HepG2 (cell line): ENCODE data around the gene SLC2A4. TPM values are rescaled to one million over a fixed set of nuclear protein-coding genes. Genes with fewer than 3 reads are reported as not detected.

ENCODE experiments used
- ATAC-seq: fragments of 200-7000 bp; cut with Tn5 transposase; 3 replicates; pipeline ENCODE4 v1.9.1; 2020; ENCODE audit warnings: mild to moderate bottlenecking, moderate library complexity
- BruUV-seq: library from RNA; stranded (reverse); fragments of 400-500 nt; replicated peaks from 2 replicates; lab custom pipeline; 2021; lab: Mats Ljungman, UMichigan
- CTCF ChIA-PET: fragments of 300-600 bp; formaldehyde crosslinking; extraction: SDS; loops from one replicate; lab custom pipeline; 2021; ENCODE audit warnings: low total read pairs, inconsistent platforms, low intra/inter-chr PET ratio; lab: Yijun Ruan, JAX
- POLR2A ChIA-PET: fragments of 350-600 bp; sonication (Branson Sonifier 250); formaldehyde crosslinking; loops from one replicate; lab custom pipeline; 2020; ENCODE audit warnings: antibody characterized with exemption, inconsistent platforms; lab: Yijun Ruan, JAX
- DNase-seq: peaks from one replicate; pipeline ENCODE4 v3.0.0-alpha.2; 2015; ENCODE audit warnings: low spot score
- FAIRE-seq: peaks from 3 replicates; lab custom pipeline; 2011; peaks lifted over from hg19 to GRCh38; lab: Jason Lieb, UNC
- H2AFZ ChIP-seq: one replicate; pipeline ENCODE4 v1.6.1; 2011; ENCODE audit warnings: low read length, inconsistent platforms
- H3K27ac ChIP-seq: fragments of 300-600 bp; 3 replicates; pipeline ENCODE4 v1.8.0; 2011; ENCODE audit warnings: mixed run types, mild to moderate bottlenecking, mixed read lengths, low read length, inconsistent platforms; ENCODE audit not compliant: insufficient read depth; ENCODE audit errors: extremely low read length
- H3K27me3 ChIP-seq, 2 experiments: fragments of 200-600 bp in 1 of 2; 2 replicates in 1 of 2; 3 replicates in 1 of 2; pipeline versions ENCODE4 v1.6.0 to v1.8.0; 2011; ENCODE audit warnings: low read length in 2 of 2, mild to moderate bottlenecking in 2 of 2, moderate library complexity in 2 of 2, inconsistent platforms in 1 of 2; ENCODE audit not compliant: insufficient read depth in 2 of 2, control insufficient read depth in 1 of 2
- H3K36me3 ChIP-seq, 2 experiments: fragments of 200-600 bp in 1 of 2; replicated peaks in 1 of 2; 2 replicates in 1 of 2; 3 replicates in 1 of 2; pipeline versions ENCODE4 v1.5.1 to v1.8.0; 2011; ENCODE audit warnings: low read length in 2 of 2, inconsistent platforms in 1 of 2; ENCODE audit not compliant: insufficient read depth in 2 of 2, control insufficient read depth in 1 of 2
- H3K4me1 ChIP-seq: 2 replicates; pipeline ENCODE4 v1.5.1; 2012; ENCODE audit warnings: low read length, inconsistent platforms; ENCODE audit not compliant: insufficient read depth
- H3K4me2 ChIP-seq: 2 replicates; pipeline ENCODE4 v1.6.0; 2011; ENCODE audit warnings: low read depth, low read length, inconsistent platforms
- H3K4me3 ChIP-seq, 3 experiments: fragments of 200-600 bp in 1 of 3; sonication (generic), shearing (Covaris generic) in 1 of 3; replicated peaks in 1 of 3; 2 replicates each; pipeline ENCODE4 v1.5.1; 2011 to 2016; ENCODE audit warnings: low read length in 3 of 3, inconsistent platforms in 2 of 3, low read depth in 2 of 3, mild to moderate bottlenecking in 2 of 3, control low read depth in 1 of 3, mixed read lengths in 1 of 3; ENCODE audit not compliant: insufficient read depth in 1 of 3
- H3K79me2 ChIP-seq: one replicate; pipeline ENCODE4 v1.6.1; 2011; ENCODE audit warnings: low read length, inconsistent platforms; ENCODE audit not compliant: insufficient read depth
- H3K9ac ChIP-seq: 2 replicates; pipeline ENCODE4 v1.6.0; 2011; ENCODE audit warnings: mild to moderate bottlenecking, low read depth, low read length, inconsistent platforms; ENCODE audit not compliant: insufficient read depth
- H3K9me3 ChIP-seq: 2 replicates; pipeline ENCODE4 v1.5.1; 2012; ENCODE audit warnings: mild to moderate bottlenecking, low read length
- H4K20me1 ChIP-seq: 2 replicates; pipeline ENCODE4 v1.6.0; 2011; ENCODE audit warnings: inconsistent platforms, mild to moderate bottlenecking, low read length, moderate library complexity; ENCODE audit not compliant: insufficient read depth
- CEBPB ChIP-seq: IDR thresholded peaks from 2 replicates; pipeline ENCODE4 v1.6.1; 2011; ENCODE audit warnings: low read depth, low read length, improper control_type of control experiment, borderline replicate concordance
- CEBPG ChIP-seq: IDR thresholded peaks from 2 replicates; pipeline ENCODE4 v1.6.1; 2016
- FOXA1 ChIP-seq, 2 experiments: fragments of 450-650 bp in 1 of 2; sonication (generic) in 1 of 2; formaldehyde crosslinking in 1 of 2; IDR thresholded peaks; 2 replicates each; pipeline versions ENCODE4 v1.4.0 to v1.6.1; 2016 to 2020; ENCODE audit warnings: missing genetic modification reagents in 1 of 2
- FOXA3 ChIP-seq: IDR thresholded peaks from 2 replicates; pipeline ENCODE4 v1.6.1; 2016; ENCODE audit warnings: missing genetic modification reagents, missing compliant biosample characterization
- GFI1 ChIP-seq: sonication (generic); formaldehyde crosslinking; IDR thresholded peaks from 2 replicates; pipeline ENCODE4 v1.5.0; 2020; ENCODE audit warnings: missing genetic modification reagents, mild to moderate bottlenecking, borderline replicate concordance
- KDM5B ChIP-seq: sonication (generic); formaldehyde crosslinking; IDR thresholded peaks from 2 replicates; pipeline ENCODE4 v1.4.0; 2020; ENCODE audit warnings: missing genetic modification reagents, mild to moderate bottlenecking, borderline replicate concordance
- RBAK ChIP-seq: sonication (generic); formaldehyde crosslinking; IDR thresholded peaks from 2 replicates; pipeline ENCODE4 v1.5.1; 2020; ENCODE audit warnings: mild to moderate bottlenecking, missing genetic modification reagents
- SRF ChIP-seq: IDR thresholded peaks from 2 replicates; pipeline ENCODE4 v1.6.1; 2011; ENCODE audit warnings: mild to moderate bottlenecking, low read depth, low read length, moderate library complexity
- TFAP4 ChIP-seq: sonication (generic); IDR thresholded peaks from 2 replicates; pipeline ENCODE4 v1.6.1; 2016; ENCODE audit warnings: low read depth, borderline replicate concordance
- ZBTB7B ChIP-seq: sonication (generic); formaldehyde crosslinking; IDR thresholded peaks from 2 replicates; pipeline ENCODE4 v1.4.0; 2020; ENCODE audit warnings: missing genetic modification reagents
- ZFY ChIP-seq: sonication (generic); formaldehyde crosslinking; IDR thresholded peaks from 2 replicates; pipeline ENCODE4 v1.4.0; 2020; ENCODE audit warnings: missing genetic modification reagents
- ZHX1 ChIP-seq: sonication (generic); formaldehyde crosslinking; IDR thresholded peaks from 2 replicates; pipeline ENCODE4 v1.8.1; 2022; ENCODE audit warnings: low read depth, mild to moderate bottlenecking, missing genetic modification reagents
- ZMYM3 ChIP-seq: sonication (generic); formaldehyde crosslinking; IDR thresholded peaks from 2 replicates; pipeline ENCODE4 v1.5.1; 2020; ENCODE audit warnings: mild to moderate bottlenecking, missing genetic modification reagents
- ZNF329 ChIP-seq: sonication (generic); formaldehyde crosslinking; IDR thresholded peaks from 2 replicates; pipeline ENCODE4 v1.9.0; 2021; ENCODE audit warnings: low read depth, mild to moderate bottlenecking, missing genetic modification reagents
- ZNF530 ChIP-seq: sonication (generic); formaldehyde crosslinking; IDR thresholded peaks from 2 replicates; pipeline ENCODE4 v1.5.0; 2020; ENCODE audit warnings: low read depth, mild to moderate bottlenecking, missing genetic modification reagents
- ZNF770 ChIP-seq: sonication (generic); formaldehyde crosslinking; IDR thresholded peaks from 2 replicates; pipeline ENCODE4 v1.5.0; 2020; ENCODE audit warnings: mild to moderate bottlenecking, missing genetic modification reagents
- WGBS: methylation state at CpG from one replicate; pipeline ENCODE4 v1.1.6; 2017; ENCODE audit warnings: low lambda C conversion rate; 5-methylcytosine and 5-hydroxymethylcytosine counted together
- in situ Hi-C: cut with HindIII; loops from 2 replicates; pipeline ENCODE4 v1.10.0; 2017; ENCODE audit warnings: low pct_unique_long_range_greater_than_20kb; ENCODE audit not compliant: extremely low pct_ligation_motif_present
- intact Hi-C: fragments of 100-400 bp; cut with micrococcal nuclease; formaldehyde crosslinking; loops from one replicate; pipeline ENCODE4 v1.10.0; 2022; ENCODE audit not compliant: unreplicated experiment
- polyA plus RNA-seq, 8 experiments: library from polyadenylated mRNA; depleted of rRNA in 3 of 8; stranded (reverse) in 7 of 8; unstranded in 1 of 8; fragments of >200 nt; fragmentation: Illumina TruSeq in 4 of 8; extraction: Trizol in 4 of 8; gene quantifications; 2 replicates each; pipeline versions ENCODE4 v1.2.1 to v1.2.3, GENCODE V29; 2011 to 2016; ENCODE audit warnings: low read depth in 4 of 8, missing spikeins in 1 of 8, mixed read lengths in 1 of 8; ENCODE audit not compliant: insufficient read depth in 1 of 8
- total RNA-seq, 5 experiments: library from RNA; depleted of rRNA; stranded (reverse); fragments of >200 nt; fragmentation: Illumina TruSeq; extraction: Trizol; gene quantifications; 2 replicates each; pipeline ENCODE4 v1.2.3, GENCODE V29; 2016; ENCODE audit warnings: low read depth in 1 of 5
- TF ChIP-seq, protein P1 (sequence below): fragments of 450-650 bp; IDR thresholded peaks from 2 replicates; pipeline ENCODE4 v1.6.1; 2016

Gene SLC2A4
- total and polyA plus RNA-seq, 2 of the 13 experiments (the other 11 are each of a cell fraction or from before 2014, with no cell fraction given) = 4.9 to 5.8 TPM

- peak; percentile 56 for DNase-seq
- H3K9me3 ChIP-seq = no peaks in the 10 kb centered on the region
- peak overlapping the region; percentile 95 for H3K4me2 ChIP-seq
- no peaks in the 10 kb centered on the region for H3K27me3 ChIP-seq
- H3K9ac ChIP-seq = peak overlapping the region; percentile 80
- WGBS = 43% methylated on average over 5 of the region's 6 CpGs
- peak; percentile 12 for ATAC-seq
- POLR2A ChIA-PET = interaction anchor here (1.0 to 3.9 kb wide), 14 partner anchors 10 to 274 kb away, joined by 3 to 35 read pairs (median 12); partner anchors contain the start of genes ACADVL, CTDNEP1, DLG4 and ELP5
- peak overlapping the region; percentile 66 to 87 (median 85) for H3K4me3 ChIP-seq
- peaks cover 8 to 9% of the 10 kb centered on the region in 2 experiments; a peak in 4 of 5 replicates for H3K36me3 ChIP-seq
- H2AFZ ChIP-seq = no peak overlapping the region
- H3K79me2 ChIP-seq = no peaks in the 10 kb centered on the region
- H3K4me1 ChIP-seq = peaks cover 38% of the 10 kb centered on the region
- CTCF ChIA-PET = no interaction called here
- no TSS peak for BruUV-seq
- intact Hi-C loops = loop anchor here (5.0 kb wide), 1 partner anchor 41 kb away; the partner anchor contains the start of gene GABARAP
- no peaks in the 10 kb centered on the region for H4K20me1 ChIP-seq
- H3K27ac ChIP-seq = peak overlapping the region; percentile 71
- peak; percentile 47 for FAIRE-seq
- in situ Hi-C loops = loop anchor here (10.0 kb wide), 1 partner anchor 238 kb away; the partner anchor contains the start of gene SLC16A11
- TF ChIP-seq RBAK (CRISPR knock-in tag) (no peak), KDM5B (no peak), ZBTB7B (CRISPR knock-in tag) (0 out of 2 replicates have a peak, but pooled peaks have one; percentile 3), FOXA1 (IDR thresholded peaks at IDR 0.05) (no peak), FOXA1 (CRISPR knock-in tag; IDR thresholded peaks at IDR 0.05) (peak; percentile 82), GFI1 (0 out of 2 replicates have a peak, but pooled peaks have one; percentile 2), CEBPG (CRISPR knock-in tag) (peak; percentile 37), ZNF329 (CRISPR knock-in tag) (no peak), SRF (peak; percentile 95), ZNF770 (CRISPR knock-in tag) (no peak), FOXA3 (CRISPR knock-in tag) (peak; percentile 65), ZNF530 (no peak), ZHX1 (CRISPR knock-in tag) (no peak), CEBPB (peak; percentile 39; the same call in 1 of the 2 replicates), ZFY (CRISPR knock-in tag) (no peak; the same call in 1 of the 2 replicates), TFAP4 (peak; percentile 75; the same call in 1 of the 2 replicates), ZMYM3 (peak; percentile 66; the same call in 1 of the 2 replicates)
- TF ChIP-seq, protein P1, sequence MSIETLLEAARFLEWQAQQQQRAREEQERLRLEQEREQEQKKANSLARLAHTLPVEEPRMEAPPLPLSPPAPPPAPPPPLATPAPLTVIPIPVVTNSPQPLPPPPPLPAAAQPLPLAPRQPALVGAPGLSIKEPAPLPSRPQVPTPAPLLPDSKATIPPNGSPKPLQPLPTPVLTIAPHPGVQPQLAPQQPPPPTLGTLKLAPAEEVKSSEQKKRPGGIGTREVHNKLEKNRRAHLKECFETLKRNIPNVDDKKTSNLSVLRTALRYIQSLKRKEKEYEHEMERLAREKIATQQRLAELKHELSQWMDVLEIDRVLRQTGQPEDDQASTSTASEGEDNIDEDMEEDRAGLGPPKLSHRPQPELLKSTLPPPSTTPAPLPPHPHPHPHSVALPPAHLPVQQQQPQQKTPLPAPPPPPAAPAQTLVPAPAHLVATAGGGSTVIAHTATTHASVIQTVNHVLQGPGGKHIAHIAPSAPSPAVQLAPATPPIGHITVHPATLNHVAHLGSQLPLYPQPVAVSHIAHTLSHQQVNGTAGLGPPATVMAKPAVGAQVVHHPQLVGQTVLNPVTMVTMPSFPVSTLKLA = peak; percentile 39
These were observed 1.3 kb downstream of the SLC2A4 start for GRCh38 chr17:7282752-7283321.
